CD4-positive, alpha-beta memory T cell (primary cell): ENCODE measurements around the gene UPK2. TPM values are rescaled to one million over a fixed set of nuclear protein-coding genes. Genes with fewer than 3 reads are reported as not detected.

Experiments used
- CTCF ChIA-PET: fragments of 350-600 bp; sonication (Branson Sonifier 250); formaldehyde crosslinking; loops from one replicate; lab custom pipeline; 2021; ENCODE audit warnings: inconsistent platforms; ENCODE audit not compliant: partially characterized antibody; lab: Charles Lee
- POLR2A ChIA-PET: fragments of 350-600 bp; sonication (Branson Sonifier 250); formaldehyde crosslinking; loops from one replicate; lab custom pipeline; 2021; ENCODE audit not compliant: partially characterized antibody; lab: Charles Lee
- DNase-seq, 5 donors: peaks; one replicate each; pipeline versions ENCODE4 v3.0.0 to v3.0.0-alpha.2; 2020 to 2022; ENCODE audit warnings: mixed read lengths in 1 of 5
- H3K27ac ChIP-seq: one replicate; pipeline ENCODE4 v1.7.0; 2013; ENCODE audit warnings: low read depth, low read length
- H3K27me3 ChIP-seq: 2 replicates; pipeline ENCODE4 v1.7.0; 2013; ENCODE audit warnings: mild to moderate bottlenecking, low read length, moderate library complexity; ENCODE audit not compliant: insufficient read depth
- H3K36me3 ChIP-seq: 2 replicates; pipeline ENCODE4 v1.7.0; 2013; ENCODE audit warnings: mild to moderate bottlenecking, low read length, moderate library complexity; ENCODE audit not compliant: insufficient read depth
- H3K4me1 ChIP-seq: 2 replicates; pipeline ENCODE4 v1.7.0; 2013; ENCODE audit warnings: mild to moderate bottlenecking, low read length, moderate library complexity; ENCODE audit not compliant: insufficient read depth
- H3K4me3 ChIP-seq, 2 donors: one replicate each; pipeline ENCODE4 v1.7.0; 2013; ENCODE audit warnings: low read length in 2 of 2, mild to moderate bottlenecking in 1 of 2
- H3K9me3 ChIP-seq, 2 donors: one replicate each; pipeline ENCODE4 v1.7.0; 2013; ENCODE audit warnings: low read length in 2 of 2, control low read depth in 1 of 2; ENCODE audit not compliant: control insufficient read depth in 1 of 2
- H3K27ac Mint-ChIP-seq, 7 donors: one replicate each; pipeline ENCODE4 v1.8.0; 2020 to 2021; ENCODE audit warnings: mixed read lengths in 7 of 7, mild to moderate bottlenecking in 6 of 7, inconsistent platforms in 3 of 7, moderate library complexity in 3 of 7
- H3K27me3 Mint-ChIP-seq, 2 donors: one replicate each; pipeline ENCODE4 v1.8.0; 2020 to 2021; ENCODE audit warnings: mixed read lengths in 2 of 2
- H3K36me3 Mint-ChIP-seq, 2 donors: one replicate each; pipeline ENCODE4 v1.8.0; 2020 to 2021; ENCODE audit warnings: mixed read lengths in 2 of 2, inconsistent platforms in 1 of 2, mild to moderate bottlenecking in 1 of 2
- H3K4me1 Mint-ChIP-seq, 4 donors: one replicate each; pipeline ENCODE4 v1.8.0; 2020 to 2021; ENCODE audit warnings: mixed read lengths in 4 of 4, mild to moderate bottlenecking in 1 of 4
- H3K4me3 Mint-ChIP-seq, 8 donors: one replicate each; pipeline ENCODE4 v1.8.0; 2020 to 2021; ENCODE audit warnings: mixed read lengths in 8 of 8, mild to moderate bottlenecking in 7 of 8, moderate library complexity in 6 of 8, inconsistent platforms in 3 of 8
- H3K9me3 Mint-ChIP-seq, 8 donors: one replicate each; pipeline ENCODE4 v1.8.0; 2020 to 2021; ENCODE audit warnings: mixed read lengths in 8 of 8, mild to moderate bottlenecking in 5 of 8, inconsistent platforms in 3 of 8, moderate library complexity in 1 of 8
- intact Hi-C: fragments of 100-400 bp; cut with micrococcal nuclease; formaldehyde crosslinking; loops from one replicate; pipeline ENCODE4 v1.15.1; 2023
- microRNA-seq: library from miRNA; unstranded; fragments of <30 nt; microRNA quantifications from one replicate; pipeline ENCODE4 v1.2.0, GENCODE V29; 2021; ENCODE audit warnings: borderline replicate concordance, borderline number of aligned reads, borderline microRNAs expressed, mixed read lengths
- polyA plus RNA-seq, 2 donors: library from polyadenylated mRNA; unstranded; fragments of 300-500 nt; fragmentation: Illumina TruSeq; gene quantifications; one replicate each; pipeline ENCODE4 v1.2.3, GENCODE V29; 2021
- total RNA-seq, 2 experiments: library from RNA; stranded (reverse); gene quantifications; one replicate each; pipeline ENCODE4 v1.2.3, GENCODE V29; 2021

The UPK2 gene
- total and polyA plus RNA-seq, 4 experiments from 2014 or later = not detected

GRCh38 chr11:118998822-118999221 is 42.7 kb downstream of the UPK2 start:
- Histone ChIP-seq H3K9me3 (no peaks in the 10 kb centered on the region), H3K36me3 (peaks cover 23% of the 10 kb centered on the region), H3K4me3 (peak overlapping the region; percentile 87 to 99), H3K27ac (peak overlapping the region; percentile 75), H3K27me3 (no peaks in the 10 kb centered on the region), H3K4me1 (peaks cover 24% of the 10 kb centered on the region)
- DNase-seq = no peak
- H3K4me3 Mint-ChIP-seq = peak overlapping the region; percentile 87 to 99 (median 98)
- ChIA-PET CTCF (interaction anchor here (0.5 kb wide), 1 partner anchor 38 kb away, joined by 3 read pairs; no protein-coding TSS in a partner anchor), POLR2A (interaction anchor here (0.7 to 10.4 kb wide), 9 partner anchors 17 to 208 kb away, joined by 3 to 170 read pairs (median 9); partner anchors contain the start of genes BCL9L, DDX6, DPAGT1 and HYOU1)
- H3K9me3 Mint-ChIP-seq = peaks cover 0 to 3% (median 0%) of the 10 kb centered on the region in 8 donors
- H3K4me1 Mint-ChIP-seq = peaks cover 20 to 57% (median 36%) of the 10 kb centered on the region in 4 donors
- H3K27ac Mint-ChIP-seq = peak overlapping the region; percentile 90 to 99 (median 95)
- H3K36me3 Mint-ChIP-seq = peaks cover 13 to 53% of the 10 kb centered on the region in 2 donors
- intact Hi-C loops = loop anchor here (1.0 to 5.0 kb wide), 5 partner anchors 19 to 96 kb away; partner anchors contain the start of genes HYOU1, RPS25, SLC37A4 and TRAPPC4
- H3K27me3 Mint-ChIP-seq = no peaks in the 10 kb centered on the region

GRCh38 chr11:119000906-119001305 is 44.8 kb downstream of the UPK2 start:
- peaks cover 24% of the 10 kb centered on the region for H3K4me1 ChIP-seq
- no peak overlapping the region for H3K27ac ChIP-seq
- POLR2A ChIA-PET = interaction anchor here (10.4 kb wide), 1 partner anchor 15 kb away, joined by 170 read pairs; the partner anchor contains the start of genes RPS25 and TRAPPC4
- no peaks in the 10 kb centered on the region for H3K27me3 ChIP-seq
- peaks cover 0 to 3% (median 0%) of the 10 kb centered on the region in 8 donors for H3K9me3 Mint-ChIP-seq
- H3K27me3 Mint-ChIP-seq = no peaks in the 10 kb centered on the region
- H3K9me3 ChIP-seq = no peaks in the 10 kb centered on the region
- H3K27ac Mint-ChIP-seq = peak overlapping the region in 4 of 7 donors; percentile 24 to 64 (median 45)
- peaks cover 20 to 55% (median 35%) of the 10 kb centered on the region in 4 donors for H3K4me1 Mint-ChIP-seq
- intact Hi-C loops = no loop called here
- peaks cover 16 to 57% of the 10 kb centered on the region in 2 donors for H3K36me3 Mint-ChIP-seq
- peak overlapping the region in 3 of 8 donors; percentile 40 to 65 (median 52) for H3K4me3 Mint-ChIP-seq
- H3K4me3 ChIP-seq = no peak overlapping the region
- CTCF ChIA-PET = interaction anchor here (1.1 kb wide), 1 partner anchor 24 kb away, joined by 3 read pairs; no protein-coding TSS in a partner anchor
- DNase-seq = no peak
- H3K36me3 ChIP-seq = peaks cover 23% of the 10 kb centered on the region

GRCh38 chr11:119006656-119007055 is 50.6 kb downstream of the UPK2 start:
- H3K4me3 Mint-ChIP-seq = no peak overlapping the region
- intact Hi-C loops = no loop called here

More at GRCh38 chr11:119006656-119007055, 50.6 kb downstream of the UPK2 start:
- Mint-ChIP-seq H3K27ac (no peak overlapping the region), H3K36me3 (peaks cover 26 to 59% of the 10 kb centered on the region in 2 donors), H3K9me3 (no peaks in the 10 kb centered on the region), H3K4me1 (peaks cover 2 to 8% (median 7%) of the 10 kb centered on the region in 4 donors), H3K27me3 (no peaks in the 10 kb centered on the region)
- Histone ChIP-seq H3K36me3 (peaks cover 27% of the 10 kb centered on the region), H3K4me1 (no peaks in the 10 kb centered on the region), H3K9me3 (no peaks in the 10 kb centered on the region), H3K27me3 (no peaks in the 10 kb centered on the region), H3K4me3 (no peak overlapping the region), H3K27ac (no peak overlapping the region)
- POLR2A ChIA-PET = no interaction called here
- CTCF ChIA-PET = interaction anchor here (0.5 to 0.8 kb wide), 3 partner anchors 77 to 215 kb away, joined by 3 to 4 read pairs (median 3); no protein-coding TSS in a partner anchor
- DNase-seq = no peak

Small RNAs within 50 kb of the gene (microRNA-seq; reads per million reads assigned to microRNA genes)
- not detected for gene MIR4492

Other genes with a start within 250 kb of the UPK2 start
- gene DDX6, start 165.1 kb upstream of the UPK2 start, total RNA-seq = 100 to 1,000 TPM; 299 to 304 TPM
- 10 to 100 TPM; 74.6 to 90.9 TPM for gene DDX6, start 165.1 kb upstream of the UPK2 start, polyA plus RNA-seq
- gene CXCR5, start 72.4 kb upstream of the UPK2 start, total RNA-seq = 10 to 100 TPM; 21.1 to 21.5 TPM
- 10 to 100 TPM in 1 of 2 donors, 1 to 10 TPM in 1; 7.9 to 18.2 TPM for gene CXCR5, start 72.4 kb upstream of the UPK2 start, polyA plus RNA-seq
- 100 to 1,000 TPM; 216 to 232 TPM for gene BCL9L, start 30.4 kb upstream of the UPK2 start, total RNA-seq
- 10 to 100 TPM in 1 of 2 donors, under 1 TPM in 1; 0.45 to 10.9 TPM for gene BCL9L, start 30.4 kb upstream of the UPK2 start, polyA plus RNA-seq
- gene FOXR1, start 15.5 kb downstream of the UPK2 start, total RNA-seq = not detected
- not detected for gene FOXR1, start 15.5 kb downstream of the UPK2 start, polyA plus RNA-seq
- 100 to 1,000 TPM; 109 to 114 TPM for gene CENATAC, start 41.8 kb downstream of the UPK2 start, total RNA-seq
- 10 to 100 TPM; 13.3 to 16.9 TPM for gene CENATAC, start 41.8 kb downstream of the UPK2 start, polyA plus RNA-seq
- gene RPS25, start 62.0 kb downstream of the UPK2 start, total RNA-seq = 1,000 to 10,000 TPM; 2,545 to 2,705 TPM
- gene RPS25, start 62.0 kb downstream of the UPK2 start, polyA plus RNA-seq = 1,000 to 10,000 TPM; 4,676 to 5,786 TPM
- 10 to 100 TPM; 89.2 to 97.3 TPM for gene TRAPPC4, start 62.5 kb downstream of the UPK2 start, total RNA-seq
- gene TRAPPC4, start 62.5 kb downstream of the UPK2 start, polyA plus RNA-seq = 100 to 1,000 TPM in 1 of 2 donors, 10 to 100 TPM in 1; 92.1 to 116 TPM
- 10 to 100 TPM; 14.6 to 14.8 TPM for gene SLC37A4, start 74.6 kb downstream of the UPK2 start, total RNA-seq
- gene SLC37A4, start 74.6 kb downstream of the UPK2 start, polyA plus RNA-seq = 10 to 100 TPM; 10.6 to 13.0 TPM
- gene HYOU1, start 100.9 kb downstream of the UPK2 start, total RNA-seq = 100 to 1,000 TPM; 136 to 146 TPM
- gene HYOU1, start 100.9 kb downstream of the UPK2 start, polyA plus RNA-seq = 10 to 100 TPM; 24.1 to 27.9 TPM
- gene VPS11, start 111.5 kb downstream of the UPK2 start, total RNA-seq = 10 to 100 TPM; 56.2 to 61.2 TPM
- gene VPS11, start 111.5 kb downstream of the UPK2 start, polyA plus RNA-seq = 10 to 100 TPM; 36.0 to 61.7 TPM
- gene HMBS, start 128.6 kb downstream of the UPK2 start, total RNA-seq = 1 to 10 TPM; 5.1 to 5.8 TPM
- gene HMBS, start 128.6 kb downstream of the UPK2 start, polyA plus RNA-seq = 10 to 100 TPM; 17.7 to 21.2 TPM
- 10 to 100 TPM; 52.0 to 52.3 TPM for gene DPAGT1, start 145.6 kb downstream of the UPK2 start, total RNA-seq
- gene DPAGT1, start 145.6 kb downstream of the UPK2 start, polyA plus RNA-seq = 10 to 100 TPM; 32.9 to 52.3 TPM
- 10 to 100 TPM; 35.2 to 37.5 TPM for gene C2CD2L, start 151.0 kb downstream of the UPK2 start, total RNA-seq
- gene C2CD2L, start 151.0 kb downstream of the UPK2 start, polyA plus RNA-seq = 10 to 100 TPM in 1 of 2 donors, 1 to 10 TPM in 1; 2.6 to 13.3 TPM
- gene HINFP, start 165.3 kb downstream of the UPK2 start, total RNA-seq = 10 to 100 TPM; 70.8 to 75.3 TPM
- 10 to 100 TPM in 1 of 2 donors, 1 to 10 TPM in 1; 9.3 to 16.0 TPM for gene HINFP, start 165.3 kb downstream of the UPK2 start, polyA plus RNA-seq
- under 1 TPM in 1 of 2 experiments, not detected in 1; 0.09 TPM for gene ABCG4, start 192.8 kb downstream of the UPK2 start, total RNA-seq
- gene ABCG4, start 192.8 kb downstream of the UPK2 start, polyA plus RNA-seq = not detected
- gene NLRX1, start 212.4 kb downstream of the UPK2 start, total RNA-seq = 1 to 10 TPM; 8.8 to 9.2 TPM
- 1 to 10 TPM; 5.5 to 7.4 TPM for gene NLRX1, start 212.4 kb downstream of the UPK2 start, polyA plus RNA-seq
- gene NHERF4, start 229.2 kb downstream of the UPK2 start, total RNA-seq = 1 to 10 TPM in 1 of 2 experiments, under 1 TPM in 1; 0.86 to 1.1 TPM
- not detected for gene NHERF4, start 229.2 kb downstream of the UPK2 start, polyA plus RNA-seq